ENCODE measurements around the gene YWHAQ.

GRCh38 chr2:9629222-9630116 lies 1.3 kb downstream of the YWHAQ start:
- no peak for TF ChIP-seq CTCF (IDR thresholded peaks at IDR 0.05)
- TF ChIP-seq POLR2A (IDR thresholded peaks at IDR 0.05): no peak

Measured in esophagus squamous epithelium (tissue), 4 donors.